ENCODE results near the gene SRA1. TPM values are rescaled to one million over a fixed set of nuclear protein-coding genes. Genes with fewer than 3 reads are reported as not detected.

The SRA1 gene
- total RNA-seq, 3 donors from 2014 or later (not counting 1 experiment from before 2014, with no cell fraction given), result 42.2 to 66.4 (median 59.4) TPM

DNA sequence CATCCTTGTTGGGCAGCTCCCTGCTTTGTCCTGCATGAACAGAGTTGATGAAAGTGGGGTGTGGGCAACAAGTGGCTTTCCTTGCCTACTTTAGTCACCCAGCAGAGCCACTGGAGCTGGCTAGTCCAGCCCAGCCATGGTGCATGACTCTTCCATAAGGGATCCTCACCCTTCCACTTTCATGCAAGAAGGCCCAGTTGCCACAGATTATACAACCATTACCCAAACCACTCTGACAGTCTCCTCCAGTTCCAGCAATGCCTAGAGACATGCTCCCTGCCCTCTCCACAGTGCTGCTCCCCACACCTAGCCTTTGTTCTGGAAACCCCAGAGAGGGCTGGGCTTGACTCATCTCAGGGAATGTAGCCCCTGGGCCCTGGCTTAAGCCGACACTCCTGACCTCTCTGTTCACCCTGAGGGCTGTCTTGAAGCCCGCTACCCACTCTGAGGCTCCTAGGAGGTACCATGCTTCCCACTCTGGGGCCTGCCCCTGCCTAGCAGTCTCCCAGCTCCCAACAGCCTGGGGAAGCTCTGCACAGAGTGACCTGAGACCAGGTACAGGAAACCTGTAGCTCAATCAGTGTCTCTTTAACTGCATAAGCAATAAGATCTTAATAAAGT lies 11.3 kb upstream of the SRA1 start:
- H3K4me3 ChIP-seq (ENCODE audit: low read length), result no peak overlapping the region
- DNase-seq (peak in 1 of 2 donors; percentile 11), ATAC-seq (no peak)
- whole genome bisulfite sequencing (ENCODE audit: insufficient coverage), result 98% methylated on average over 2 of the region's 2 CpGs
- peak overlapping the region; percentile 89 for H3K27ac ChIP-seq (ENCODE audit: low read length)
- H3K27me3 ChIP-seq (ENCODE audit: control insufficient read depth, insufficient read depth, low read length), result no peaks in the 10 kb centered on the region
- Mint-ChIP-seq H3K27ac (peak overlapping the region; percentile 96 to 98), H3K4me3 (peak overlapping the region; percentile 83), H3K27me3 (ENCODE audit: low read depth in 2 of 2) (no peaks in the 10 kb centered on the region), H3K36me3 (no peaks in the 10 kb centered on the region), H3K4me1 (peaks cover 48 to 65% of the 10 kb centered on the region in 2 donors), H3K9me3 (no peaks in the 10 kb centered on the region)
- TF ChIP-seq, protein P1, sequence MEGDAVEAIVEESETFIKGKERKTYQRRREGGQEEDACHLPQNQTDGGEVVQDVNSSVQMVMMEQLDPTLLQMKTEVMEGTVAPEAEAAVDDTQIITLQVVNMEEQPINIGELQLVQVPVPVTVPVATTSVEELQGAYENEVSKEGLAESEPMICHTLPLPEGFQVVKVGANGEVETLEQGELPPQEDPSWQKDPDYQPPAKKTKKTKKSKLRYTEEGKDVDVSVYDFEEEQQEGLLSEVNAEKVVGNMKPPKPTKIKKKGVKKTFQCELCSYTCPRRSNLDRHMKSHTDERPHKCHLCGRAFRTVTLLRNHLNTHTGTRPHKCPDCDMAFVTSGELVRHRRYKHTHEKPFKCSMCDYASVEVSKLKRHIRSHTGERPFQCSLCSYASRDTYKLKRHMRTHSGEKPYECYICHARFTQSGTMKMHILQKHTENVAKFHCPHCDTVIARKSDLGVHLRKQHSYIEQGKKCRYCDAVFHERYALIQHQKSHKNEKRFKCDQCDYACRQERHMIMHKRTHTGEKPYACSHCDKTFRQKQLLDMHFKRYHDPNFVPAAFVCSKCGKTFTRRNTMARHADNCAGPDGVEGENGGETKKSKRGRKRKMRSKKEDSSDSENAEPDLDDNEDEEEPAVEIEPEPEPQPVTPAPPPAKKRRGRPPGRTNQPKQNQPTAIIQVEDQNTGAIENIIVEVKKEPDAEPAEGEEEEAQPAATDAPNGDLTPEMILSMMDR (IDR thresholded peaks at IDR 0.05), result no peak
- intact Hi-C loops (cut with micrococcal nuclease), result no loop called here
- no peaks in the 10 kb centered on the region for H3K9me3 ChIP-seq (ENCODE audit: control insufficient read depth, insufficient read depth, low read length)
- peaks cover 21% of the 10 kb centered on the region for H3K36me3 ChIP-seq (ENCODE audit: control insufficient read depth, insufficient read depth, low read length)
- H3K4me1 ChIP-seq (ENCODE audit: control insufficient read depth, insufficient read depth, low read length), result peaks cover 34% of the 10 kb centered on the region

- H3K4me1 Mint-ChIP-seq, result peaks cover 52 to 66% of the 10 kb centered on the region in 2 donors
- TF ChIP-seq, protein P1 (IDR thresholded peaks at IDR 0.05), result no peak
- no peaks in the 10 kb centered on the region for H3K36me3 Mint-ChIP-seq
- Histone ChIP-seq H3K27ac (ENCODE audit: low read length) (no peak overlapping the region), H3K36me3 (ENCODE audit: control insufficient read depth, insufficient read depth, low read length) (peaks cover 21% of the 10 kb centered on the region), H3K9me3 (ENCODE audit: control insufficient read depth, insufficient read depth, low read length) (no peaks in the 10 kb centered on the region), H3K4me3 (ENCODE audit: low read length) (no peak overlapping the region), H3K27me3 (ENCODE audit: control insufficient read depth, insufficient read depth, low read length) (no peaks in the 10 kb centered on the region), H3K4me1 (ENCODE audit: control insufficient read depth, insufficient read depth, low read length) (peaks cover 38% of the 10 kb centered on the region)
- DNase-seq (peak in 1 of 2 donors; percentile 2), ATAC-seq (no peak)
- H3K9me3 Mint-ChIP-seq, result no peaks in the 10 kb centered on the region
- peak overlapping the region; percentile 96 to 98 for H3K27ac Mint-ChIP-seq
- no peaks in the 10 kb centered on the region for H3K27me3 Mint-ChIP-seq (ENCODE audit: low read depth in 2 of 2)
- WGBS (ENCODE audit: insufficient coverage), result 97% methylated on average over 13 of the region's 13 CpGs
- intact Hi-C loops (cut with micrococcal nuclease), result no loop called here
- peak overlapping the region; percentile 31 for H3K4me3 Mint-ChIP-seq
Observed at GRCh38 chr5:140567871-140568270, 10.6 kb upstream of the SRA1 start.

GRCh38 chr5:140567136-140567818 lies 10.0 kb upstream of the SRA1 start:
- peak overlapping the region; percentile 96 to 98 for H3K27ac Mint-ChIP-seq
- TF ChIP-seq, protein P1 (IDR thresholded peaks at IDR 0.05), result no peak
- no peaks in the 10 kb centered on the region for H3K27me3 ChIP-seq (ENCODE audit: control insufficient read depth, insufficient read depth, low read length)
- WGBS (ENCODE audit: insufficient coverage), result 95% methylated on average over 22 of the region's 22 CpGs
- intact Hi-C loops (cut with micrococcal nuclease), result no loop called here
- no peaks in the 10 kb centered on the region for H3K9me3 ChIP-seq (ENCODE audit: control insufficient read depth, insufficient read depth, low read length)
- H3K4me3 Mint-ChIP-seq, result peak overlapping the region; percentile 31
- peaks cover 57 to 71% of the 10 kb centered on the region in 2 donors for H3K4me1 Mint-ChIP-seq
- no peaks in the 10 kb centered on the region for H3K36me3 Mint-ChIP-seq
- no peak overlapping the region for H3K27ac ChIP-seq (ENCODE audit: low read length)
- no peaks in the 10 kb centered on the region for H3K27me3 Mint-ChIP-seq (ENCODE audit: low read depth in 2 of 2)
- H3K4me1 ChIP-seq (ENCODE audit: control insufficient read depth, insufficient read depth, low read length), result peaks cover 38% of the 10 kb centered on the region
- H3K4me3 ChIP-seq (ENCODE audit: low read length), result no peak overlapping the region
- H3K36me3 ChIP-seq (ENCODE audit: control insufficient read depth, insufficient read depth, low read length), result peaks cover 21% of the 10 kb centered on the region
- H3K9me3 Mint-ChIP-seq, result no peaks in the 10 kb centered on the region
- ATAC-seq (no peak), DNase-seq (peak in 1 of 2 donors; percentile 3)

All from natural killer cell (primary cell).